SJCRH30 (cell line): ENCODE data around the gene CAB39L. TPM values are rescaled to one million over a fixed set of nuclear protein-coding genes. Genes with fewer than 3 reads are reported as not detected.

Experiments used
- DNase-seq, 2 experiments: peaks; one replicate each; pipeline ENCODE4 v3.0.0-alpha.2; 2015 to 2020
- H3K27ac ChIP-seq: fragments of 250-450 bp; sonication (Bioruptor Pico); 2 replicates; pipeline ENCODE4 v1.5.1; 2020; ENCODE audit warnings: mild to moderate bottlenecking, moderate library complexity
- H3K27me3 ChIP-seq: fragments of 250-450 bp; sonication (Bioruptor Pico); 2 replicates; pipeline ENCODE4 v1.5.1; 2020; ENCODE audit warnings: mild to moderate bottlenecking, moderate library complexity
- H3K36me3 ChIP-seq: fragments of 250-450 bp; sonication (Bioruptor Pico); 2 replicates; pipeline ENCODE4 v1.5.1; 2020; ENCODE audit warnings: mild to moderate bottlenecking, moderate library complexity
- H3K4me1 ChIP-seq: fragments of 250-450 bp; sonication (Bioruptor Pico); 2 replicates; pipeline ENCODE4 v1.5.1; 2020; ENCODE audit warnings: mild to moderate bottlenecking, moderate library complexity
- H3K4me3 ChIP-seq: fragments of 250-450 bp; sonication (Bioruptor Pico); 2 replicates; pipeline ENCODE4 v1.5.1; 2020; ENCODE audit warnings: mild to moderate bottlenecking, moderate library complexity
- H3K9me3 ChIP-seq: fragments of 250-450 bp; sonication (Bioruptor Pico); replicated peaks from 2 replicates; pipeline ENCODE4 v1.5.1; 2020; ENCODE audit warnings: mild to moderate bottlenecking, moderate library complexity
- total RNA-seq: library from RNA; depleted of rRNA; stranded (reverse); fragments of >200 nt; shearing (Covaris generic); gene quantifications from 2 replicates; pipeline ENCODE4 v1.2.3, GENCODE V29; 2014

Gene CAB39L
- total RNA-seq, 1 experiment from 2014 or later: 2.4 TPM

GRCh38 chr13:49399801-49400472 is 43.9 kb downstream of the CAB39L start:
- no peak for DNase-seq
- no peaks in the 10 kb centered on the region for H3K27me3 ChIP-seq
- H3K9me3 ChIP-seq: 0 out of 2 replicates have a peak, but pooled peaks cover 4% of the 10 kb centered on the region
- no peak overlapping the region for H3K4me3 ChIP-seq
- H3K4me1 ChIP-seq: no peaks in the 10 kb centered on the region
- H3K27ac ChIP-seq: no peak overlapping the region
- no peaks in the 10 kb centered on the region for H3K36me3 ChIP-seq

DNA sequence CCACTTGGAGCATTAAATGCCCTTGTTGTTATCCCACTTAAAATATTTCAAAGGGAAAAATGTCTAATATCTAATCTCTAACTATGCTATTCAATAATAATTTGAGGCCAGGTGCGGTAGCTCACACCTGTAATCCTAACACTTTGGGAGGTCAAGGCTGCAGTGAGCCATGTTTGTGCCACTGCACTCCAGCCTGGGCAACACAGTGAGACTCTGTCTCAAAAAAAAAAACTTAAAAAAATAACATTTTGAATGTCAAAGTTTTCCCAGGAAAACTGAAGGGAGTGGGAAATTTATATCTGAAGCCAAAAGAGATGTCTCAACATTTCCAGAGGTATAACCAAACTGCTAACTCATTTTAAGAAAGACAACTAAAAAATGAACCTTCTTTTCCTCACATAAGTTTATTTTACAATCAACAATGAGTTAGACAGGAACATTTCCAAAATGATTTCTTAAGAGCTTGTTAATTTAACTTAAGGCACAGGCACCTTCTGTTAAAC is 47.9 kb downstream of the CAB39L start:
- DNase-seq: no peak
- Histone ChIP-seq H3K27me3 (no peaks in the 10 kb centered on the region), H3K36me3 (no peaks in the 10 kb centered on the region), H3K27ac (no peak overlapping the region), H3K4me3 (no peak overlapping the region), H3K4me1 (no peaks in the 10 kb centered on the region), H3K9me3 (no peaks in the 10 kb centered on the region)

GRCh38 chr13:49395451-49395865 is 48.4 kb downstream of the CAB39L start:
- H3K27ac ChIP-seq: no peak overlapping the region
- no peaks in the 10 kb centered on the region for H3K4me1 ChIP-seq
- no peaks in the 10 kb centered on the region for H3K27me3 ChIP-seq
- DNase-seq: no peak
- H3K4me3 ChIP-seq: no peak overlapping the region
- H3K9me3 ChIP-seq: no peaks in the 10 kb centered on the region
- H3K36me3 ChIP-seq: no peaks in the 10 kb centered on the region

GRCh38 chr13:49388091-49388635 is 55.7 kb downstream of the CAB39L start:
- Histone ChIP-seq H3K4me3 (no peak overlapping the region), H3K4me1 (no peaks in the 10 kb centered on the region), H3K27ac (no peak overlapping the region), H3K9me3 (no peaks in the 10 kb centered on the region), H3K27me3 (no peaks in the 10 kb centered on the region), H3K36me3 (no peaks in the 10 kb centered on the region)
- no peak for DNase-seq

DNA sequence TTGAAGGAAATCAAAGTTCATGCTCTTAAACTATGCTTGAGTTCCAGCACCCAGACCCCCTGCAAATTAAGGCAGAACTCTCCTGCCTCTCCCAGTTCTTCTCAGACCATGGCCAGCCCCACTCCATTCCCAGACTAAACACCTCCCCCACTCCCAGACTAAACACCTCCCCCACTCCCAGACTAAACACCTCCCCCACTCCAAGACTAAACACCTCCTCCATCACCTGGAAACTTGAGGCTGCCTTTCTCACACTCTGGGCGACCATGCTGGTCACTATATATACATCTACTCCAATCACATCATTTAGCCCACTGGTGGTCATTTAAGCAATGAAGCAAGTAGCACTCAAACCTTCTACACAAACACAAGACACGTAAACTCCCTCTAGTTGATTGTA is 57.2 kb downstream of the CAB39L start:
- no peak for DNase-seq
- Histone ChIP-seq H3K36me3 (no peaks in the 10 kb centered on the region), H3K4me3 (no peak overlapping the region), H3K4me1 (no peaks in the 10 kb centered on the region), H3K9me3 (no peaks in the 10 kb centered on the region), H3K27me3 (no peaks in the 10 kb centered on the region), H3K27ac (no peak overlapping the region)

GRCh38 chr13:49376121-49376520 is 67.7 kb downstream of the CAB39L start:
- no peaks in the 10 kb centered on the region for H3K27me3 ChIP-seq
- H3K36me3 ChIP-seq: no peaks in the 10 kb centered on the region

GRCh38 chr13:49374585-49375290 is 69.1 kb downstream of the CAB39L start:
- no peaks in the 10 kb centered on the region for H3K9me3 ChIP-seq
- no peak overlapping the region for H3K27ac ChIP-seq
- DNase-seq: no peak
- no peaks in the 10 kb centered on the region for H3K27me3 ChIP-seq
- no peaks in the 10 kb centered on the region for H3K36me3 ChIP-seq
- H3K4me1 ChIP-seq: no peaks in the 10 kb centered on the region
- no peak overlapping the region for H3K4me3 ChIP-seq

More at GRCh38 chr13:49376121-49376520, 67.7 kb downstream of the CAB39L start:
- Histone ChIP-seq H3K4me3 (no peak overlapping the region), H3K27ac (no peak overlapping the region), H3K4me1 (no peaks in the 10 kb centered on the region), H3K9me3 (no peaks in the 10 kb centered on the region)
- no peak for DNase-seq

DNA sequence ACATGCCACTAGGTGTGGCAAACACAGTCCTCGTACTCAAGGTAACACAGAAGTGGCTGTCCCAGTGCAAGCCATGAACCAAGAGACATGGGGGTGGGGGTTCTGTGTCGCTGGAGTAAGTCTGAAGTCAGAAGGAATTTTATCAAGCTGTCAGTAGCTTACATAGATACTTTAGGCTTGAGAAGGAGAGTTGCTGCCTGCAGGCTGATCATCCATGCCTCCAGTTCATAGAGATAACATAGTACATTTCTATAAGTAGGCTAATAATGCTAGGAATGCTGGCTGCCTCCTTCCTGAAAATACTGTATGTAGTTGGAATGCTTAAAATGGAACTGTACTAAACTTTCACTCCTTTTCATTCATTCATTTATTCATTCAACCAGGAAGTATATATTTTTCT is 70.1 kb downstream of the CAB39L start:
- no peaks in the 10 kb centered on the region for H3K36me3 ChIP-seq
- no peak overlapping the region for H3K4me3 ChIP-seq
- no peaks in the 10 kb centered on the region for H3K9me3 ChIP-seq
- H3K4me1 ChIP-seq: no peaks in the 10 kb centered on the region
- no peak overlapping the region for H3K27ac ChIP-seq
- H3K27me3 ChIP-seq: no peaks in the 10 kb centered on the region
- no peak for DNase-seq

GRCh38 chr13:49371943-49372613 is 71.8 kb downstream of the CAB39L start:
- DNase-seq: no peak
- H3K36me3 ChIP-seq: no peaks in the 10 kb centered on the region
- H3K27ac ChIP-seq: no peak overlapping the region
- no peaks in the 10 kb centered on the region for H3K27me3 ChIP-seq
- no peaks in the 10 kb centered on the region for H3K9me3 ChIP-seq
- no peaks in the 10 kb centered on the region for H3K4me1 ChIP-seq
- H3K4me3 ChIP-seq: no peak overlapping the region

DNA sequence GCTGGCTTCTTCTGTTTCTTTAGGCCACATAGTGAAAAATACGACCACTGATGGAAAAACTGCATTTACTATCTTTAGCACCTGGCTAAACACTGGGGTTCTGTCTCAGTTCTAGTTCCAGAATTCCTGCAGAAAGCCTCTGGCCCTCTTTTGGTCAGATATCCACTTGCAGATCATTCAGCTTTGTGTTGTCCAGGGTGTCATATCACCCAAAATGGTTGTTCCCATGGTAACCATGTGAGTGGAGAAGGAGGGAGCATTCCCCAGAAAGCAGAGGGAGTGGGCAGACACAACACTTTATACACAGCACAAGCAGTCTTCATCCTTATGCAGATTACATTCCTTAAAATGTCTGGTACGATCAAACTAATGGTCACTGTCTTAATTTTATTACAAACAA is 73.5 kb downstream of the CAB39L start:
- Histone ChIP-seq H3K9me3 (no peaks in the 10 kb centered on the region), H3K4me3 (no peak overlapping the region), H3K4me1 (no peaks in the 10 kb centered on the region), H3K27ac (no peak overlapping the region), H3K27me3 (no peaks in the 10 kb centered on the region), H3K36me3 (no peaks in the 10 kb centered on the region)
- peak in 1 of 2 experiments; percentile 6 for DNase-seq

DNA sequence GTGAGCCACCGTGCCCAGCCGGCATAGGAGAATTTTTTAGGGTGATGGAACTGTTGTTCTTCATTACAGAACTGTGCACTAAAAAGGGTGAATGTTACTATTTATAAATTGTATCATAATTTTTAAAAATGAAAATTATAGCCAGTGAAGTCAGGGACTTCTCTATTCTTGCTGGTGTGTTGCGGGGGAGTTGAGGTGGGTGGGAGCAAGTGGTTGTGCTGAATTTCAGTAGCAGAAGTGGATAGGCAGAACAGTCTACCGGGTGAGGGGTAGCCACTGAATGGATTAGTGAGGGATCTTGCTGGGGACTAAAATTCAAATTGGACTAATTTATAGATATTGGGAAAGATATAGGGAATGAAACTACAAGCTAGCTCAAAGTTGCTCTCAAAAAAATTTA is 74.0 kb downstream of the CAB39L start:
- Histone ChIP-seq H3K9me3 (no peaks in the 10 kb centered on the region), H3K36me3 (no peaks in the 10 kb centered on the region), H3K4me3 (no peak overlapping the region), H3K27ac (no peak overlapping the region), H3K27me3 (no peaks in the 10 kb centered on the region), H3K4me1 (no peaks in the 10 kb centered on the region)
- no peak for DNase-seq

DNA sequence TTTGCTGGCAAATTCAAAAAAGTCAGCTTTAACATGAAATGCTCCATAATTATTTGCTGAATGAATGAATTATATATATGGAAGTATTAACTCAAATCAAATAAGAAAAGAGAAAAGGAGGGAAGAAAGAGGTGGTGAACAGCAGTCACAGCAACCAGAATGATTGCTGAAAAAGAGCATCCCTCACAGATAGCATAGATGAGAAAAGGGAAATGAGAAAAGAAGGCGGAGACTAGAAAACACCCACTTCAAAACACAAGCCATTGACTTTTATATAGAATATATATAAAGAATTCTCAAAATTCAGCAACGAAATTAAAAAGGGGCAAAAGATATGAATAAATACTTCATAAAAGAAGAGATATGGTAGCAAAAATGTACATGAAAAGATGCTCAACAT is 75.2 kb downstream of the CAB39L start:
- H3K27me3 ChIP-seq: no peaks in the 10 kb centered on the region

DNA sequence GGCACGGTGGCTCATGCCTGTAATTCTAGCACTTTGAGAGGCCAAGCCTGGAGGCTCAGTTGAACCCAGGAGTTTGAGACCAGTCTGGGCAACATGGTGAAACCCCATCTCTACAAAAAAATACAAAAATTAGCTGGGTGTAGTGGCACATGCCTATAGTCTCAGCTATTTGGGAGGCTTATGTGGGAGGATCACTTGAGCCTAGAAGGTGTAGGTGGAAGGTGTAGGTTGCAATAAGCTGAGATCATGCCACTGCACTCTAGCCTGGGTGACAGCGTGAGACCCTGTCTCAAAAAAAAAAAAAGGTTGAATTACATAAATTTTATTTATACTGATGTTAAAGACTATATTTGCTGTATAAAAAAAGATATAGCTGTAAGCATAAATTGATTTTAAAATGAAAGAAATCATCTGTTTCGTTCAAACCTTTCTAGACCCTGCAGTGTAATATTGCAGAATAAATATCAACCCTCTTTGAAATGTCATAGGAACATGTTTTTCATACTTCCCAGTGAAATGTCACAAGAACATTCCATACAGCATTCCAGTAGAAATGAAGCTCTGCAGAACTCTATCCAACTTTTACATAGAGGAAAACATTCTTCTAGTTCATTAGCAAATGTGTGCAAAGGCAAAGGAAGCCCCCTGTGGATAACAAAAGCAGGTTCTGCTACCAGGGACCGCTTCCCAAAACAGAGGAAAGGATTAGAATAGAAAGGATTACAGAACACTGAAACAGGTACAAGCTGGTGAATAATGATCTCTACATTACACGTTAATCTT is 76.0 kb downstream of the CAB39L start:
- H3K27me3 ChIP-seq: no peaks in the 10 kb centered on the region
- no peak overlapping the region for H3K27ac ChIP-seq
- DNase-seq: no peak
- no peaks in the 10 kb centered on the region for H3K9me3 ChIP-seq
- H3K4me3 ChIP-seq: no peak overlapping the region
- no peaks in the 10 kb centered on the region for H3K36me3 ChIP-seq
- no peaks in the 10 kb centered on the region for H3K4me1 ChIP-seq

More for the DNA sequence above, 75.2 kb downstream of the CAB39L start:
- no peak for DNase-seq
- Histone ChIP-seq H3K4me1 (no peaks in the 10 kb centered on the region), H3K36me3 (no peaks in the 10 kb centered on the region), H3K27ac (no peak overlapping the region), H3K9me3 (no peaks in the 10 kb centered on the region), H3K4me3 (no peak overlapping the region)

- no peak overlapping the region for H3K4me3 ChIP-seq
- no peaks in the 10 kb centered on the region for H3K27me3 ChIP-seq
- H3K9me3 ChIP-seq: no peaks in the 10 kb centered on the region
- H3K36me3 ChIP-seq: no peaks in the 10 kb centered on the region
- no peak for DNase-seq
- no peaks in the 10 kb centered on the region for H3K4me1 ChIP-seq
- no peak overlapping the region for H3K27ac ChIP-seq
These were observed 77.0 kb downstream of the CAB39L start for GRCh38 chr13:49366841-49367240.
